Memory B cell (primary cell): ENCODE data around the gene MSTO1.
A peak's percentile ranks its signal among the peaks of the same experiment; 100 is the strongest.
"Not testable (repeated sequence)": the region's sequence is repeated elsewhere in the genome, so short reads cannot be mapped to it uniquely, and the experiment has no call there.

Experiments used
- ATAC-seq: fragments of 150-1000 bp; cut with Tn5 transposase; 2 replicates; pipeline ENCODE4 v1.10.0; 2021; ENCODE audit warnings: low read depth, mild to moderate bottlenecking, moderate library complexity
- DNase-seq, 2 donors: peaks; one replicate each; pipeline ENCODE4 v3.0.0; 2022; ENCODE audit warnings: low spot score in 2 of 2
- H3K27ac Mint-ChIP-seq: one replicate; pipeline ENCODE4 v1.8.0; 2022; ENCODE audit warnings: mild to moderate bottlenecking, moderate library complexity, mixed read lengths
- H3K27me3 Mint-ChIP-seq: one replicate; pipeline ENCODE4 v1.8.0; 2022; ENCODE audit warnings: mixed read lengths
- H3K36me3 Mint-ChIP-seq: one replicate; pipeline ENCODE4 v1.8.0; 2022; ENCODE audit warnings: mild to moderate bottlenecking, mixed read lengths
- H3K4me1 Mint-ChIP-seq: one replicate; pipeline ENCODE4 v1.8.0; 2022; ENCODE audit warnings: mixed read lengths
- H3K4me3 Mint-ChIP-seq: one replicate; pipeline ENCODE4 v1.8.0; 2022; ENCODE audit warnings: mild to moderate bottlenecking, moderate library complexity, mixed read lengths
- H3K9me3 Mint-ChIP-seq: one replicate; pipeline ENCODE4 v1.8.0; 2022; ENCODE audit warnings: mixed read lengths

MSTO1 gene

DNA sequence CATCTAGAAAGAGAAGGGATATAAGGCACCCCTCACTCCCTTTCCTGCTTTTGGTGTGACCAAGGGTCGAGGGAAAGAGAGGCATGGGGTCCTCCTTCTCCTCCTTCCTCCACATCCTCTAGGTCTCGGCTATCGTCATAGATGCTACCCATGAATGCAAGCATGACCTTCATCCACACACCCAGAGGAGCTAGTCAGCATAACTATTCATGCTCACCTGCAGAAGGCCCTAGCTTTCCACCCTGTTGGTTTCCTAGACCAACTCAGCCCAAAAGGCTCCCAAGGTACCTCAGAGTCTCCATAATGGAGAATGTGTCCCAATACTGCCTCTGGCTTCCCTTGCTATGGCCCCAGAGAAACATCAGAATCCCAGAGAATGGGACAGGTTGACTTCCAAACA lies 33.2 kb downstream of the MSTO1 start:
- Mint-ChIP-seq H3K36me3 (peaks cover 5% of the 10 kb centered on the region), H3K4me1 (peaks cover 5% of the 10 kb centered on the region), H3K9me3 (peaks cover 8% of the 10 kb centered on the region), H3K4me3 (no peak overlapping the region), H3K27me3 (no peaks in the 10 kb centered on the region), H3K27ac (no peak overlapping the region)
- ATAC-seq (no peak), DNase-seq (no peak)

DNA sequence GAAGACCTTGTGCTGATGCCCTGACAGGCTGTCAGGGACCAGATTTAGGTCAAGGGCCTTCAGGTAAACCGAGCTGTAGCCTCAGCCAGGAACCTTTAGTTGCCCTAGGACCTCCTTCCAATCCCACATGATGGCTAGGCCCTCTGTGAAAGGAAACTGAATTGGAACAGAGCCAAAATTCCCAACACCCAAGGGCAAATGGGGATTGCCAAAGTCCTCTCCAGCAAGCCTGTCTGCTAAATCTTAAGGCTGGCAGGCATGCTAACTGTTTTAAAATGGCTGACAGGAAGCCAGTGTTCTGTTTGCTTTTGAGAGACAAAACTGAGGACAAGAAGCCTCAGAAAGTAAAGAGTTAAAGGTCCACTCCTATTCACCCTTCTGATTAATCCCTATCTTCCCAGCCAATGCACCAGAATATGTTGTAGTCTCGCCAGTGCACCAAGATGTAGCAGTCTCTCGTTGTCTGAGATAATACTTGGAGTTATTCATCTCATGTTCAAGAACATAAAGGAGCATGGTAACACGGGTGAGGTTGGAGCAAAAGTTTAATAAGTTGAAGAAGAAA lies 35.1 kb downstream of the MSTO1 start:
- no peak overlapping the region for H3K27ac Mint-ChIP-seq
- H3K4me3 Mint-ChIP-seq = no peak overlapping the region
- no peaks in the 10 kb centered on the region for H3K27me3 Mint-ChIP-seq
- H3K4me1 Mint-ChIP-seq = peaks cover 8% of the 10 kb centered on the region
- ATAC-seq (no peak), DNase-seq (no peak)
- peaks cover 9% of the 10 kb centered on the region for H3K9me3 Mint-ChIP-seq
- H3K36me3 Mint-ChIP-seq = peaks cover 7% of the 10 kb centered on the region

DNA sequence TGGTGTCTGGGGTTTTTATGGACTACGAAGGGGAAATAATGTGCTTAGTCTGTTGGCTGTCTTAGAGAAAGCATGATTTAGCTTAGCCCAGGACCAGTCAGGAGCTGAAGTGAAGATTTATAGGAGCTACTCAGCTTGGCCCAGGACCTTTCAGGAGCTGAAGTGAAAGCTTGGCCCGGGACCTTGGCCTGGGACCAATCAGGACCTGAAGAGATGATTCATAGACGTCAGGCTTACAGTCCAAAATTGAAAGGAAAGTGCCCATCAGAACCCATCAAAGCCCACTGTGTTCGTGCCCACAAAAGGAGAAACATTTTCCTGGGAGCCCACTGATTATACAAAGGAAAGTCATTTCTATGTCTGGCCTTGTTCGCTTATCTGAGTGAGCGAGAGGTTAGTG lies 35.6 kb downstream of the MSTO1 start:
- no peaks in the 10 kb centered on the region for H3K27me3 Mint-ChIP-seq
- DNase-seq = no peak
- no peak for ATAC-seq
- peaks cover 9% of the 10 kb centered on the region for H3K4me1 Mint-ChIP-seq
- H3K36me3 Mint-ChIP-seq = peaks cover 8% of the 10 kb centered on the region
- no peak overlapping the region for H3K27ac Mint-ChIP-seq
- no peak overlapping the region for H3K4me3 Mint-ChIP-seq
- peaks cover 10% of the 10 kb centered on the region for H3K9me3 Mint-ChIP-seq

DNA sequence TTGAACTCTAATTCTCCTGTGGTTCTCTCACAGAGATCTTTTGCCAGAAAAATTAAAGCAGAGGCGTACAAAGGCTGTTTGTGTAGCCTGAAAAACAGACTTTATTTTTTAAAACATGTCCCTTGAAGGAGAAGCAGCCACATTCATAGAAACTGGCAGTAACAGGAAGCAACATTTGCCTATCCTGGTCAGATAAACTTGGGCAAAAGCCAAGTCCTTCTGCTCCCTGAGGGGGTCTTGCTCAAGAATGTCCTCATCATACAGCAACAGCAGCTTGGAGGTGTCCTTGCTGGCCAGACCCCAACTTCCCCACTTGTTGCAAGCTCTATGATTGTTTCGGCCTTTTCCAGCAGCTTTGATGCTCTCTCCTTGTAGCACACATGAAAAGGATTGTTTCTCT lies 36.3 kb downstream of the MSTO1 start:
- Mint-ChIP-seq H3K36me3 (peaks cover 8% of the 10 kb centered on the region), H3K27me3 (no peaks in the 10 kb centered on the region), H3K4me3 (no peak overlapping the region), H3K9me3 (peaks cover 10% of the 10 kb centered on the region), H3K4me1 (peaks cover 9% of the 10 kb centered on the region), H3K27ac (no peak overlapping the region)
- ATAC-seq = no peak
- no peak for DNase-seq

DNA sequence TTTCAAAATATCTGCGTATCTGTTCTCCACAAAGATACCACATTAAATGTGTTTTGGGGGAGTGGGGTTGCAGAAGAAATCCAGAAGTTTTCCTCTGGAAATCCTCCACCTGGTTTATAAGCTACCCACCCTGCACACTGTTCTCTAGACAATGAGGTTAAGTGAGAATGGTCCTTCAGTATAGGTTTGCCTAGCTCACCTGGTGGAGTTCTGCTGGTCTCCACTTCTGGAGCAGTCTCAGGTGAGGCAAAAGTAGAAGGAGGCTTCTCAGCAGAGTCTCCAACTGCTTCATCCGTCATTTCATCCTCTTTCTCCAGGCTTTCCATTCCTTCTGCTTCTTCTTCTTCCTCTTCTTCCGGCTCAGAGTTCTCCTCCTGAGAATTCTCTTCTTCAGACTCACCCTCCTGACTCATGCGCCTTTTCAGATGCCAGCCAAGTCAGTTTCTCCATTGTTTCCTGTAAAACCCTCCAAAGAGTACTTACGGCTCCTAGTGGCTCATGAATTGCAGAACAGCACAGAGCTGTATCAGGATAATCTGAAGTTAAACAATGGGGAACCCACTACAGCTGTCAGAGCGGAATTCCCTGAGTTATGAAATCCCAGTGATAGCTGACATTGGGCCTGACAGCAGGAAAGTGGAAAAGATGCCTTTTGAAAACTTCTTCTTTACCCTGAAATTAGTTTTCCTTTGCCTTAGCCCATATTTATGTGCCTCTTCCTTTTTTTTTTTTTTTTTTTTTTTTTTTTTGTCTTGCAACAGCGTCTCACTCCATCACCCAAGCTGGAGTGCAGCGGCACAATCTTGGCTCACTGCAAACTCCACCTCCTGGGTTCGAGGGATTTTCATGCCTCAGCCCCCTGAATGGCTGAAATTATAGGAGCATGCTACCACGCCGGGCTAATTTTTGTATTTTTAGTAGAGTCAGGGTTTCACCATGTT lies 38.5 kb downstream of the MSTO1 start:
- peaks cover 3% of the 10 kb centered on the region for H3K9me3 Mint-ChIP-seq
- peaks cover 9% of the 10 kb centered on the region for H3K4me1 Mint-ChIP-seq
- H3K4me3 Mint-ChIP-seq = no peak overlapping the region
- H3K27me3 Mint-ChIP-seq = no peaks in the 10 kb centered on the region
- ATAC-seq (no peak), DNase-seq (no peak)
- peaks cover 2% of the 10 kb centered on the region for H3K36me3 Mint-ChIP-seq
- H3K27ac Mint-ChIP-seq = no peak overlapping the region

DNA sequence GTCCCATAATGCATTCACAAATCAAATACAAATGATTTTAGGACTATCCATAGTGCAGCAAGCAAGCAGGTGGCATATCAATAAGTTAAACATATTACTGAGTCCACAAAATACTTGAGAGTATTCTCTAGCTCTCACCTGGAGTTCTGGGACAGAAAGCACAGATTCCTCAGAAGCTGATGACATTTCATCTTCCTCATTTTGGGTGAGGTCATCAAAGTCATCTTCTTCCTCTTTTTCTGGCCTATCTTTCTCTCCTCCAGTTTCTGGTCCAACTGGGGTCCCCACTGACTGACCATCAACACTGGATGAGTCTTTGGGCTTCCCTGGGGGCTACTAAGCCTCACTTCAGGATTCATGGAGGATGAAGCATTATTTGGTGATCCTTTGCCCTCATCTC lies 39.7 kb downstream of the MSTO1 start:
- H3K27me3 Mint-ChIP-seq = no peaks in the 10 kb centered on the region

DNA sequence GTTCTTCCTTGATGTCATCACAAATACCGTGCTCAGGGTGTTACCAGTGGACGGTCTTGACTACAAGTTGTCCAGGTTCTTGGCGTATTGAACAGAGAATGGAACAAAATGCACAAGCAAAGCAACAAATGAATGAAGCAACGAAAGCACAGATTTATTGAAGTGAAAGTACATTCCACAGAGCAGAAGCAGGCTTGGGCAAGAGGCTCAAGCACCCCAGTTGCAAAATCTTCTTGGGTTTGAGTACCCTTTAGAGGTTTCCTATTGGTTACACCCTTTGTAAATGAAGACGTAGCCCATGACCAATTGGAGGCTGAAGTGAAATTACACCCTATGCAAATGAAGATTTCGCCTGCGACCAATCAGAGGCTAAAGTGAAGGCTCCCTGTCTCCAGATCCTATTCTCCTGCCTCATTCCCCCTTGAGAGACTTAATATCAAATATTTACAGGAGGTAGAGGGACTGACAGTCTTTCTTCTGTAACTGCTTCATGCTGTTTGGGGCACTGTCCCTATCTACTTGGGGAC lies 40.3 kb downstream of the MSTO1 start:
- H3K4me1 Mint-ChIP-seq = peaks cover 8% of the 10 kb centered on the region
- no peak overlapping the region for H3K4me3 Mint-ChIP-seq
- ATAC-seq (no peak), DNase-seq (no peak)
- peaks cover 3% of the 10 kb centered on the region for H3K9me3 Mint-ChIP-seq
- H3K36me3 Mint-ChIP-seq = peaks cover 2% of the 10 kb centered on the region
- no peaks in the 10 kb centered on the region for H3K27me3 Mint-ChIP-seq
- H3K27ac Mint-ChIP-seq = no peak overlapping the region

More for the DNA sequence above, 39.7 kb downstream of the MSTO1 start:
- H3K27ac Mint-ChIP-seq = no peak overlapping the region
- H3K36me3 Mint-ChIP-seq = peaks cover 2% of the 10 kb centered on the region
- no peak overlapping the region for H3K4me3 Mint-ChIP-seq
- ATAC-seq (peak; percentile 53), DNase-seq (no peak)
- H3K9me3 Mint-ChIP-seq = peaks cover 3% of the 10 kb centered on the region
- H3K4me1 Mint-ChIP-seq = peaks cover 9% of the 10 kb centered on the region

DNA sequence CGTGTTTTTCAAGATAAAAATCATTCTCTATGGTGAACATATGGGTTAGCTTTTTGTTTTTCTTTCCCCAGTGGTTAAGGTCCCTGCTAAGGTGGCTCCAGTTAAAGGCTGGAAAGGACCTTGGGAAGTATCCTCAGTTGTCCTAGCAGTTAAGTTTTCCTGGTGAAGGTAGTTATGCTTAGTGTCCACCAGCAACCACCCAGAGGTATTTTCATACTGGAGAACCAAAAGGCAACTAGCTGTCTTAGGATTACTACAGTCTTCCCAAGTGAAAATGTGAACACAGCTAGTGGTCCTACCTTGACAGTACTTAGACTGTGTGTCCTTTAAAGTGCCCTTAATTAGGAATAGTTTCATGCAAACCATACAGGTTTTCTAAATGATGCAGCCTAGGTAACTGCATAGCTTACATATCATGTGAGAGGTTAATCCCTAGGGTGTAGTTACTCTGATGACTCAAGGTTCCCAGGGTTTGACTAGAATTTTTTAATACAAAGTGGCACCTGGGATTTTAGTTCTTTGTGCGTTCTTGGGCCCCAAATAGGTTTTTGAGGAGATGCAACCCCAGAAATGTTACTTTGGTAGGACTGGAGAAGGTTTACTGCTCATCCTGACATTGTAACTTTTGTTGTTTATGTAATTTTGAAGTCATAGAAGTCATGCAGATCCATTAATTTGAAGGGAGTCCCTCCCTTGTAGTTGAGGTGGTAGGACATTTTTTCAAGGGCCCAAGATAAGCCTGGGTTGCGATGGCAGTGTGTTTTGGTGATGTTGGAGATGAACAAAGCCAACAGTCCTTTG lies 42.0 kb downstream of the MSTO1 start:
- ATAC-seq (no peak), DNase-seq (no peak)
- H3K27me3 Mint-ChIP-seq = no peaks in the 10 kb centered on the region
- H3K36me3 Mint-ChIP-seq = peaks cover 2% of the 10 kb centered on the region
- H3K4me3 Mint-ChIP-seq = no peak overlapping the region
- peaks cover 4% of the 10 kb centered on the region for H3K4me1 Mint-ChIP-seq
- no peak overlapping the region for H3K27ac Mint-ChIP-seq
- H3K9me3 Mint-ChIP-seq = peaks cover 3% of the 10 kb centered on the region

DNA sequence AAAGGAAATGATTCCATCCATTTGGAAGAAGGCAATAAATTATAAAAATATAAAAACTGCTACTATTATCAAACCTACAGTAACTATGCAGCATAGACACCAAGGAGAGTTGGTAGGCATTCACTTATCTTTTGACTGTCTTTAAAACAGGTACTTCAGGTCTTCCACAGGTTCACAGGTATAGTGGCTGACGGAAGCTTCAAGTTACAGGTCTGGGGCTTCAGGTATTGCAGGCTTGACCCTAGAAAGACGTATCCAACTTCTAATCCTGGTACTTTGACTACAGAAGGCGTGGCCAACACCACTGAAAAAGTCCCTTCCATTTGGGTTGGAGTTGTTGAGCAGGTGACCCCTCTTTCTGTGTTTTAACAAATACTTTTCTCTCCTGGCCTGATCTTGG lies 42.9 kb downstream of the MSTO1 start:
- ATAC-seq (no peak), DNase-seq (no peak)
- peaks cover 3% of the 10 kb centered on the region for H3K9me3 Mint-ChIP-seq
- no peaks in the 10 kb centered on the region for H3K27me3 Mint-ChIP-seq
- peaks cover 4% of the 10 kb centered on the region for H3K4me1 Mint-ChIP-seq
- H3K36me3 Mint-ChIP-seq = peaks cover 2% of the 10 kb centered on the region
- H3K4me3 Mint-ChIP-seq = no peak overlapping the region
- no peak overlapping the region for H3K27ac Mint-ChIP-seq

DNA sequence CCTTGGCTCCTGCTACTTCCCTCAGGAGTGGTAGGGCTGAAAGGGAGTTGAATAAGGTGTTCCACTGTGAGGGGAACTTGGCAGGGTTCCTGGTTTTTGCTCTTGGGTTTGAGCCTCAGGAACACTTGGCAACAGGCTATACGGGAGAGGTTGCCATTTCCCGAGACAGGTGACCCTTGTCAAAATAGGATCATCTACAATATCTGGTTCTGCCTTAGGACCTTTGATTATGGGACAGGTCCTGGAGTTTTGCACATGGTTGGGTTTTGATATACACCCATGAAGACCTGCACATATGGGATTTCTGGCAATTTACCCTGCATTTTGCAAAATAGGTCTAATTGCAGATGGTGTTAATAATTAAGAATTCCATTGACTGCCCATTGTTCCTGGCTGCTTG lies 47.4 kb downstream of the MSTO1 start:
- Mint-ChIP-seq H3K27me3 (no peaks in the 10 kb centered on the region), H3K4me1 (no peaks in the 10 kb centered on the region), H3K4me3 (no peak overlapping the region), H3K27ac (no peak overlapping the region), H3K36me3 (peaks cover 30% of the 10 kb centered on the region), H3K9me3 (no peaks in the 10 kb centered on the region)
- ATAC-seq (no peak), DNase-seq (no peak)

DNA sequence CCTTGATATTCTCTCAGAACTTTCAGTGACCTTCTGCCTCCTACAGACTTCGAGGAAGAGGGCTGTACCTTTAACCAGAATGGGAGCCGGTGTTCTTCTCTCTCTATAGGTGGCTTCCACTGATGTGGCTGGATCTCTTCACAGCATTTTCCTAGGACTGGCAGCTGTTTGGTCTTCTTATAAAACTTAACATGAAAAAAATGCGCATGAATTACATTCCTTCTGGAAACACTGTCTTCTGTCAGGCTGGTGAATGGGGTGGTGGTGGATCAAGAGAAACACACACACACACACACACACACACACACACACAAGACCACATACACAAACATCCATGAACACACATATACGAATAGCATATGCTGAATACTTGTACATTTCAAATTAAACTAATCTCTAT lies 51.2 kb downstream of the MSTO1 start:
- not testable (repeated sequence) for DNase-seq, H3K4me3 Mint-ChIP-seq, H3K27me3 Mint-ChIP-seq, H3K27ac Mint-ChIP-seq, ATAC-seq, H3K4me1 Mint-ChIP-seq, H3K9me3 Mint-ChIP-seq
- peaks cover 38% of the 10 kb centered on the region for H3K36me3 Mint-ChIP-seq
